HepG2 (cell line): ENCODE results near the gene MT1A. TPM values are rescaled to one million over a fixed set of nuclear protein-coding genes. Genes with fewer than 3 reads are reported as not detected.

Source experiments
- ASH2L ChIP-seq: fragments of 300-600, 200-600 bp; sonication (generic); IDR thresholded peaks from 2 replicates; pipeline ENCODE4 v1.7.0; 2017; ENCODE audit warnings: low read depth, mild to moderate bottlenecking, moderate library complexity, mixed read lengths, low read length; ENCODE audit not compliant: insufficient read length
- ATM ChIP-seq: fragments of 450-650 bp; IDR thresholded peaks from 2 replicates; pipeline ENCODE4 v1.7.1; 2017; ENCODE audit warnings: mild to moderate bottlenecking, borderline replicate concordance
- CHD4 ChIP-seq: fragments of 200-600 bp; sonication (generic); IDR thresholded peaks from 2 replicates; pipeline ENCODE4 v1.7.0; 2017; ENCODE audit warnings: mild to moderate bottlenecking, low read length, borderline replicate concordance
- CREBL2 ChIP-seq: sonication (generic); formaldehyde crosslinking; IDR thresholded peaks from 2 replicates; pipeline ENCODE4 v1.8.1; 2023; ENCODE audit warnings: missing genetic modification reagents, mild to moderate bottlenecking, borderline replicate concordance
- DPF2 ChIP-seq: sonication (generic); formaldehyde crosslinking; IDR thresholded peaks from 2 replicates; pipeline ENCODE4 v1.4.0; 2020; ENCODE audit warnings: mild to moderate bottlenecking, low read depth, missing genetic modification reagents, borderline replicate concordance
- EP300 ChIP-seq, 3 experiments: sonication (generic) in 1 of 3; formaldehyde crosslinking in 1 of 3; IDR thresholded peaks; 2 replicates each; pipeline versions ENCODE4 v1.5.1 to v1.6.1; 2011 to 2020; ENCODE audit warnings: low read depth in 2 of 3, low read length in 2 of 3, borderline replicate concordance in 1 of 3, improper control_type of control experiment in 1 of 3, mild to moderate bottlenecking in 1 of 3, missing genetic modification reagents in 1 of 3, moderate library complexity in 1 of 3
- GZF1 ChIP-seq: sonication (generic); formaldehyde crosslinking; IDR thresholded peaks from 2 replicates; pipeline ENCODE4 v1.5.1; 2020; ENCODE audit warnings: mild to moderate bottlenecking, missing genetic modification reagents
- PAXIP1 ChIP-seq: sonication (generic); formaldehyde crosslinking; conservative IDR thresholded peaks from 2 replicates; pipeline ENCODE4 v1.4.0; 2020; ENCODE audit warnings: mild to moderate bottlenecking, missing genetic modification reagents, moderate library complexity
- ZNF10 ChIP-seq: sonication (generic); formaldehyde crosslinking; IDR thresholded peaks from 2 replicates; pipeline ENCODE4 v1.4.0; 2020; ENCODE audit warnings: mild to moderate bottlenecking, low read depth, missing genetic modification reagents, borderline replicate concordance
- ZNF280D ChIP-seq: sonication (generic); formaldehyde crosslinking; IDR thresholded peaks from 2 replicates; pipeline ENCODE4 v1.5.1; 2020; ENCODE audit warnings: mild to moderate bottlenecking, missing genetic modification reagents
- ZNF331 ChIP-seq: sonication (generic); formaldehyde crosslinking; IDR thresholded peaks from 2 replicates; pipeline ENCODE4 v1.4.0; 2020; ENCODE audit warnings: missing genetic modification reagents
- ZNF660 ChIP-seq: sonication (generic); formaldehyde crosslinking; IDR thresholded peaks from 2 replicates; pipeline ENCODE4 v1.5.1; 2020; ENCODE audit warnings: mild to moderate bottlenecking, low read depth, missing genetic modification reagents, borderline replicate concordance
- ZNF775 ChIP-seq: sonication (generic); formaldehyde crosslinking; IDR thresholded peaks from 2 replicates; pipeline ENCODE4 v1.4.0; 2020; ENCODE audit warnings: missing genetic modification reagents, mild to moderate bottlenecking, moderate library complexity, borderline replicate concordance
- ZNF781 ChIP-seq: sonication (generic); formaldehyde crosslinking; IDR thresholded peaks from 2 replicates; pipeline ENCODE4 v1.5.1; 2020; ENCODE audit warnings: borderline replicate concordance, mild to moderate bottlenecking, missing genetic modification reagents; ENCODE audit errors: not compliant biosample characterization
- ZSCAN20 ChIP-seq: sonication (generic); formaldehyde crosslinking; IDR thresholded peaks from 2 replicates; pipeline ENCODE4 v1.4.0; 2020; ENCODE audit warnings: missing genetic modification reagents, mild to moderate bottlenecking, borderline replicate concordance
- ZSCAN29 ChIP-seq: sonication (generic); formaldehyde crosslinking; conservative IDR thresholded peaks from 2 replicates; pipeline ENCODE4 v1.4.0; 2020; ENCODE audit warnings: mild to moderate bottlenecking, missing genetic modification reagents
- polyA plus RNA-seq, 8 experiments: library from polyadenylated mRNA; depleted of rRNA in 3 of 8; stranded (reverse) in 7 of 8; unstranded in 1 of 8; fragments of >200 nt; fragmentation: Illumina TruSeq in 4 of 8; extraction: Trizol in 4 of 8; gene quantifications; 2 replicates each; pipeline versions ENCODE4 v1.2.1 to v1.2.3, GENCODE V29; 2011 to 2016; ENCODE audit warnings: low read depth in 4 of 8, missing spikeins in 1 of 8, mixed read lengths in 1 of 8; ENCODE audit not compliant: insufficient read depth in 1 of 8
- total RNA-seq, 5 experiments: library from RNA; depleted of rRNA; stranded (reverse); fragments of >200 nt; fragmentation: Illumina TruSeq; extraction: Trizol; gene quantifications; 2 replicates each; pipeline ENCODE4 v1.2.3, GENCODE V29; 2016; ENCODE audit warnings: low read depth in 1 of 5
- TF ChIP-seq, protein P1 (sequence below), 2 experiments: fragments of 450-650 bp in 1 of 2; sonication (generic) in 1 of 2; formaldehyde crosslinking; IDR thresholded peaks; 2 replicates each; pipeline versions ENCODE4 v1.5.0 to v1.8.0; 2020 to 2022; ENCODE audit warnings: mild to moderate bottlenecking in 1 of 2, missing genetic modification reagents in 1 of 2

Gene MT1A
- total and polyA plus RNA-seq, 2 of the 13 experiments (the other 11 are each of a cell fraction or from before 2014, with no cell fraction given): 8.3 to 10.4 TPM

DNA sequence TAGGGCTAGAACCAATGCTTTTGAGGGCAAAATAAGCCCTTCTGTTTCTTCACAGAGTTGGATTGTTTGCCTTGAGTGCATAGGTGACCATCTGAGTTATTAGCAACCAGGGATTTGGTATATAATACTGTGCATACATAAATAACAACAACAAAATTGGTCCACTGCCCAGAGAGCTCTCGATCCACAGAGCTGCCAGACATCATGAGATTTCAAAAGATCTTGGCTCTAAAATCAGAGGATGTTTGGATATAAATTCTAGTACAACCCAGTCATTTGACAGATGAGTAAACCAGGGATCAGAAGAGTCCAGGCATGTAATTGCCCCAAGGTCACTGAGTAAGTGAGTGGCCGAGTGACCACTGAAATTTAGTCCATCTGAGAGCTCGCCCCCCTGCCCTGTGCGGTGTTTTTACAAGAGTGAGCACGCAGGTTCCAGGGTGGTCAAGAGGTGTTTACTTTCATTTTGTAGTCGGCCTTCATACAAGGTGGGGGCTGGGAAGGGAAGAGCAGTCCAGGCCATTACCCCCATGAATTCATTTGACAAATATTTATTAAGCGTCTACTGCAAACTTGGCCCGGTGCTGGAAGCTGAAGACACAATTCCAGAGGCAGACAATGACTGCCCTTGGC lies 31.9 kb upstream of the MT1A start (continued):
- TF ChIP-seq PAXIP1 (peak; percentile 97; the same call in 1 of the 2 replicates), ZNF775 (no peak), CREBL2 (CRISPR knock-in tag) (no peak), ASH2L (peak; percentile 88), CHD4 (peak; percentile 38; the same call in 1 of the 2 replicates), ATM (no peak), ZSCAN29 (CRISPR knock-in tag) (peak; percentile 51), ZNF10 (CRISPR knock-in tag) (no peak), ZNF781 (CRISPR knock-in tag) (no peak), ZNF280D (CRISPR knock-in tag) (peak; percentile 59; the same call in 1 of the 2 replicates), GZF1 (CRISPR knock-in tag) (no peak), ZSCAN20 (0 out of 2 replicates have a peak, but pooled peaks have one; percentile 47), EP300 (IDR thresholded peaks at IDR 0.05; ENCODE audit: low read depth in 2 of 2, low read length in 2 of 2) (peak in 1 of 2 experiments; percentile 62; a peak in 3 of 4 replicates), EP300 (CRISPR knock-in tag; IDR thresholded peaks at IDR 0.05; ENCODE audit: borderline replicate concordance) (no peak), ZNF331 (no peak; the same call in none of the 2 replicates), ZNF660 (CRISPR knock-in tag) (no peak), DPF2 (peak; percentile 82)
- TF ChIP-seq, protein P1, sequence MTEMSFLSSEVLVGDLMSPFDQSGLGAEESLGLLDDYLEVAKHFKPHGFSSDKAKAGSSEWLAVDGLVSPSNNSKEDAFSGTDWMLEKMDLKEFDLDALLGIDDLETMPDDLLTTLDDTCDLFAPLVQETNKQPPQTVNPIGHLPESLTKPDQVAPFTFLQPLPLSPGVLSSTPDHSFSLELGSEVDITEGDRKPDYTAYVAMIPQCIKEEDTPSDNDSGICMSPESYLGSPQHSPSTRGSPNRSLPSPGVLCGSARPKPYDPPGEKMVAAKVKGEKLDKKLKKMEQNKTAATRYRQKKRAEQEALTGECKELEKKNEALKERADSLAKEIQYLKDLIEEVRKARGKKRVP (CRISPR knock-in tag; IDR thresholded peaks at IDR 0.05): peak in 1 of 2 experiments; percentile 66; a peak in 1 of 4 replicates
